Stimulated activated CD8-positive, alpha-beta memory T cell treated with anti-CD3 and anti-CD28 coated beads, Interleukin-4, amount 100 ng/mL, for 48 hours (primary cell): ENCODE data around the gene PTPRD.

Experiments used
- DNase-seq: peaks from one replicate; pipeline ENCODE4 v3.0.0-alpha.2; 2020

PTPRD gene

GRCh38 chr9:8800196-8800595, 1812.6 kb downstream of the PTPRD start:
- no peak for DNase-seq

- no peak for DNase-seq
Observed at GRCh38 chr9:8799615-8800014, 1813.2 kb downstream of the PTPRD start.

GRCh38 chr9:8799206-8799605, 1813.6 kb downstream of the PTPRD start:
- DNase-seq, result no peak

GRCh38 chr9:8784838-8785237, 1828.0 kb downstream of the PTPRD start:
- DNase-seq, result no peak

- DNase-seq, result no peak
Observed at GRCh38 chr9:8783941-8784340, 1828.9 kb downstream of the PTPRD start.

- no peak for DNase-seq
Observed at GRCh38 chr9:8782237-8782636, 1830.6 kb downstream of the PTPRD start.

GRCh38 chr9:8781458-8781857, 1831.3 kb downstream of the PTPRD start:
- DNase-seq, result no peak

GRCh38 chr9:8780386-8780785, 1832.4 kb downstream of the PTPRD start:
- DNase-seq, result no peak

- DNase-seq, result no peak
Observed at GRCh38 chr9:8779478-8779877, 1833.3 kb downstream of the PTPRD start.

- DNase-seq, result no peak
Observed at GRCh38 chr9:8778356-8778755, 1834.4 kb downstream of the PTPRD start.

GRCh38 chr9:8772302-8772701, 1840.5 kb downstream of the PTPRD start:
- DNase-seq, result no peak

GRCh38 chr9:8769153-8769552, 1843.6 kb downstream of the PTPRD start:
- no peak for DNase-seq

GRCh38 chr9:8766096-8766495, 1846.7 kb downstream of the PTPRD start:
- no peak for DNase-seq

GRCh38 chr9:8764051-8764450, 1848.8 kb downstream of the PTPRD start:
- no peak for DNase-seq

- no peak for DNase-seq
Observed at GRCh38 chr9:8762479-8763085, 1850.2 kb downstream of the PTPRD start.

GRCh38 chr9:8760000-8760767, 1852.6 kb downstream of the PTPRD start:
- no peak for DNase-seq

GRCh38 chr9:8757881-8758280, 1854.9 kb downstream of the PTPRD start:
- no peak for DNase-seq

GRCh38 chr9:8754751-8755150, 1858.1 kb downstream of the PTPRD start:
- no peak for DNase-seq

- no peak for DNase-seq
Observed at GRCh38 chr9:8751406-8751930, 1861.3 kb downstream of the PTPRD start.

- DNase-seq, result no peak
Observed at GRCh38 chr9:8750639-8751051, 1862.2 kb downstream of the PTPRD start.

GRCh38 chr9:8745347-8745746, 1867.5 kb downstream of the PTPRD start:
- DNase-seq, result no peak

- DNase-seq, result no peak
Observed at GRCh38 chr9:8738945-8739344, 1873.9 kb downstream of the PTPRD start.

- DNase-seq, result no peak
Observed at GRCh38 chr9:8736805-8737204, 1876.0 kb downstream of the PTPRD start.

- DNase-seq, result no peak
Observed at GRCh38 chr9:8734760-8735159, 1878.0 kb downstream of the PTPRD start.
